Gastroesophageal sphincter (tissue), 3 donors: ENCODE results near the gene ADGRF3.

Experiments used
- CTCF ChIP-seq, 4 experiments: fragments of 200-600 bp in 2 of 4; fragments of 450-650 bp in 2 of 4; sonication (generic) in 1 of 4; IDR thresholded peaks; one replicate each; pipeline ENCODE4 v1.5.1; 2017 to 2019; ENCODE audit warnings: antibody characterized with exemption in 4 of 4, mild to moderate bottlenecking in 2 of 4, moderate library complexity in 2 of 4
- POLR2A ChIP-seq, 2 donors: fragments of 450-650 bp; IDR thresholded peaks; one replicate each; pipeline ENCODE4 v1.6.1; 2017; ENCODE audit warnings: antibody characterized with exemption in 2 of 2, mild to moderate bottlenecking in 2 of 2, moderate library complexity in 1 of 2

GRCh38 chr2:26344581-26345282 lies 1.9 kb downstream of the ADGRF3 start:
- TF ChIP-seq CTCF (IDR thresholded peaks at IDR 0.05) (no peak), POLR2A (IDR thresholded peaks at IDR 0.05) (no peak)
